ENCODE measurements around the gene ST7. TPM values are rescaled to one million over a fixed set of nuclear protein-coding genes. Genes with fewer than 3 reads are reported as not detected.

The ST7 gene
- total RNA-seq, 1 donor from 2014 or later, result 12.9 TPM

DNA sequence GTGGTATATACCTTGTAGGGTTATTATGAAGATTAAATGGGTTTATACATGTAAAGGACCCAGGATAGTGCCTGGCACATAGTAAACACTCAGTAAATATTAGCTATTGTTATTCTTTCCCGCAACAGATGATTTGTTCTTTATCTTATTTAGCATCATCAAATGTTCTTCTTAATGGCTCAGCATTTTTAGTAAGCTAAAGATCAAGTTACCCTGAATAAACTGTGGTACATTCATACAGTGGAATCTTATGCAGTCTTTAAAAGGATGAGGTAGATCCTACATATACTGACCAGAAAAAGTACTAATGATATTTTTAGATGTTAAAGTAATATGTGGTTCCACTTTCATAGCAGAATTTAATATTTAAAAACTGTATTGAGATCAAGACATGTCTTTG, 65.4 kb downstream of the ST7 start:
- no peak for DNase-seq (ENCODE audit: low read depth)
- no peaks in the 10 kb centered on the region for H3K27me3 ChIP-seq (ENCODE audit: control insufficient read depth, insufficient read depth, low read length)
- FAIRE-seq, result no peak
- H3K4me3 ChIP-seq (ENCODE audit: low read depth, low read length), result no peak overlapping the region
- H3K36me3 ChIP-seq (ENCODE audit: control insufficient read depth, insufficient read depth, low read length), result no peaks in the 10 kb centered on the region
- TF ChIP-seq, protein P1, sequence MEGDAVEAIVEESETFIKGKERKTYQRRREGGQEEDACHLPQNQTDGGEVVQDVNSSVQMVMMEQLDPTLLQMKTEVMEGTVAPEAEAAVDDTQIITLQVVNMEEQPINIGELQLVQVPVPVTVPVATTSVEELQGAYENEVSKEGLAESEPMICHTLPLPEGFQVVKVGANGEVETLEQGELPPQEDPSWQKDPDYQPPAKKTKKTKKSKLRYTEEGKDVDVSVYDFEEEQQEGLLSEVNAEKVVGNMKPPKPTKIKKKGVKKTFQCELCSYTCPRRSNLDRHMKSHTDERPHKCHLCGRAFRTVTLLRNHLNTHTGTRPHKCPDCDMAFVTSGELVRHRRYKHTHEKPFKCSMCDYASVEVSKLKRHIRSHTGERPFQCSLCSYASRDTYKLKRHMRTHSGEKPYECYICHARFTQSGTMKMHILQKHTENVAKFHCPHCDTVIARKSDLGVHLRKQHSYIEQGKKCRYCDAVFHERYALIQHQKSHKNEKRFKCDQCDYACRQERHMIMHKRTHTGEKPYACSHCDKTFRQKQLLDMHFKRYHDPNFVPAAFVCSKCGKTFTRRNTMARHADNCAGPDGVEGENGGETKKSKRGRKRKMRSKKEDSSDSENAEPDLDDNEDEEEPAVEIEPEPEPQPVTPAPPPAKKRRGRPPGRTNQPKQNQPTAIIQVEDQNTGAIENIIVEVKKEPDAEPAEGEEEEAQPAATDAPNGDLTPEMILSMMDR (IDR thresholded peaks at IDR 0.05; ENCODE audit: insufficient read depth, low read length, severe bottlenecking), result no peak

DNA sequence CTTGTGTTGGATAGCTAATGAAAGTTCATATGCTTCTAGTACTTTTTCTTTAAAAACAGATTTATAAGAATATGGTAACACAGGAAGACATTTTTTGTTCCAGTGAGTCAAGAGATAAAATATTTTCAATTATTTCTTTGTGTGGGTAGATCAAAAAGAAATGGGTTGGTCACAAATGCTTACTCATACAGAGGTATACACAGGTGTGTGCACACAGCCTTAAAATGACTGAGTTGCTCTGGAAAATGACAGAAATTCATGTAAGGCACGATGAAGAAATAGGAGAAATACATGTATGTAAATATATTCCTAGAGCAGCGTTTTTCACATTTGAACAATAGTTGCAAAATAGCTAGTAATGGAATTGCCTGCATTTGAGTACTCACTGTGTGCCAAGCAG, 66.0 kb downstream of the ST7 start:
- FAIRE-seq (no peak), DNase-seq (ENCODE audit: low read depth) (peak; percentile 80)
- TF ChIP-seq, protein P1 (IDR thresholded peaks at IDR 0.05; ENCODE audit: insufficient read depth, low read length, severe bottlenecking), result no peak
- Histone ChIP-seq H3K27me3 (ENCODE audit: control insufficient read depth, insufficient read depth, low read length) (no peaks in the 10 kb centered on the region), H3K4me3 (ENCODE audit: low read depth, low read length) (no peak overlapping the region), H3K36me3 (ENCODE audit: control insufficient read depth, insufficient read depth, low read length) (no peaks in the 10 kb centered on the region)

DNA sequence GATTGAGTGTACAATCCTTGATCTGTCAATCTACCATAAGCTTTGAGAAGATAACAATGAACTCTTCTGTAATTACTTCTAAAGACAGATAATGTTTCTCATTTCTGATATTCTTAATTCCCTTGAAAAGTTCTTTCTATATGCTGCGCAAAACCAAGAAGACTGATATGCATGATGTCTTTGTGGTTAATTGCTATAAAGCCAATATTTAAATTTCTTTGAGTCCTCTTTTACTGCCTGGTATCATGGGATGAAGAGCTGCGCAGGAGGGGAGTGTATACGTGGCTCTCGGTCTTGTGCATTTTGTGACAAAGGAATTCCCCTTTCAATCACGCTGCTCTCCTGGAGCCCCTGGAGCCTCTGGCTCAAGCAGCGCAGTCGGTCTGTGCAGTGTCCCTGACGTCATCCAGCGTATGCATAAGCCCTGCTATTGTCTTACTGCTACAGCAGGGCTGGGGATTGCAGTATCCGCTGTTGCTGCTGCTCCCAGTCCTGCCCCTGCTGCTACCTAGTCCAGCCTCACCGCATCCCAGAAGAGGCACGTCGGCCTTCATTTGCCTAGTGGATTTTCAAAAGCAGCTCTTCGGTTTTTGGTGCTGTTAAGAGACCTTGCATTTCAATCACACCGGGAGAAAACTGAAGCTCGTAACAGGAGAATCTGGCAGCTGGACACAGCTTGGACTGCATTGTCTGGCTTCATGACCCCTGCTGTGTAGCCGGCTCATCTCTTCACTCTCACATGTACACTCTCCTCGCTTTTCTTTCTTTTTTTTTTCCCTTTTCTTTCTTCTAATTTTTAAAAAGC, 66.7 kb downstream of the ST7 start:
- Histone ChIP-seq H3K27me3 (ENCODE audit: control insufficient read depth, insufficient read depth, low read length) (no peaks in the 10 kb centered on the region), H3K36me3 (ENCODE audit: control insufficient read depth, insufficient read depth, low read length) (no peaks in the 10 kb centered on the region), H3K4me3 (ENCODE audit: low read depth, low read length) (no peak overlapping the region)
- TF ChIP-seq, protein P1 (IDR thresholded peaks at IDR 0.05; ENCODE audit: insufficient read depth, low read length, severe bottlenecking), result no peak
- DNase-seq (ENCODE audit: low read depth), result peak; percentile 81
- no peak for FAIRE-seq

DNA sequence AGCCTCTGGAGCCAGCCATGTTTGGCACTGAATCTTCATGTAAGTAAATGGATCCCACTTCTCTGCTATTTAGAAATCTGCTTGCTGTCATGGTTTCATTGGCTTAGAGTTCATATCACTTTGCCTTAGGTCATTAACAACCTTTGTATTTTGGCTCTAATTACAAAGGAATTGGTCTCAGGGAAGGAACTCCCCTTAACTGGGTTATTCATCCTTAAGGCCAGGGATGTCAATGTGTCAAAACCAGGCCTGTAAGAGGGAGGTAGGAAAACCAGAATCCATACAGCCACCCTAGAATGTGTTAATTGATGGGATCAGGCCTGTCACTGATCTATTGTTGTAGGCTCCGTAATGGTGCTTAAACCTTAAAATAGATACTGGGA, 67.3 kb downstream of the ST7 start:
- Histone ChIP-seq H3K4me3 (ENCODE audit: low read depth, low read length) (no peak overlapping the region), H3K27me3 (ENCODE audit: control insufficient read depth, insufficient read depth, low read length) (no peaks in the 10 kb centered on the region), H3K36me3 (ENCODE audit: control insufficient read depth, insufficient read depth, low read length) (no peaks in the 10 kb centered on the region)
- TF ChIP-seq, protein P1 (IDR thresholded peaks at IDR 0.05; ENCODE audit: insufficient read depth, low read length, severe bottlenecking), result no peak
- FAIRE-seq (no peak), DNase-seq (ENCODE audit: low read depth) (no peak)

DNA sequence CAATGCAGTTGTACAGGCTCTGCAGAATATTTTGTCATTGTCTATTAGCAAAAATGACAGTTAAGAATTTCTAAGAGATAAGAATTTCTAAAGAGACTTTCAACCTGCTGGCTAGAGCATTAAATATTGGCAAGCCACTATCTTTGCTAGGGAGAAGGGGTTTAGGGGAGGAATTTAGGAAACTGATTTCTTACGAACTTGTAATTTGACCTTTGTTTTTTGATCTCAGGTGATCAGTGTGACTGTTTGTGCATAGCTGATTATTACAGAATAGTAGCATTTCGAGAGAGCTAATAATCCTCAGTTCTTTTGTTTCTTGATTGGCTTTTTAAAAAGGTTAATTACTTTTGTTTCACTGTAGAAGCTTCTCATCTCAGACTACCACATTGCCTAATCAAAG, 68.1 kb downstream of the ST7 start:
- Histone ChIP-seq H3K4me3 (ENCODE audit: low read depth, low read length) (no peak overlapping the region), H3K27me3 (ENCODE audit: control insufficient read depth, insufficient read depth, low read length) (no peaks in the 10 kb centered on the region), H3K36me3 (ENCODE audit: control insufficient read depth, insufficient read depth, low read length) (no peaks in the 10 kb centered on the region)
- DNase-seq (ENCODE audit: low read depth) (no peak), FAIRE-seq (no peak)
- TF ChIP-seq, protein P1 (IDR thresholded peaks at IDR 0.05; ENCODE audit: insufficient read depth, low read length, severe bottlenecking), result no peak

DNA sequence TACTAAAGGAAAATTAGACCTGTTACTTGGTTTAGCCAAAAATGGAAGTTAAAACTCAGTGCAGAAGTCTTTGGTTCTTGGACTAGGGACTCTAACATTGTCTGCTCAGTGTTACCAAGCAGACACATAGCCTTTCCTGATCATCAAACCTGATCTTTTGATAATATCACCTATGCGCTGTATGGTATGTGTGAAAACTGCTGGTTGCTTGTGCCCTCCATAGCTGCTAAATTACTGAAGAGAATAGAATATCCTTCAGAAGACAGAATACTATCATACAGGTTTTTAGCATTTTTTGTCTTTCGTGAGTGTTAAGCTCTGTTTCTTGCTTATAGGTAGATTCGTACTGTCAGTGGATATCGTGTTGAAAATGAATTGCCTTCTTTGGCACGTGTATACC, 68.7 kb downstream of the ST7 start:
- H3K36me3 ChIP-seq (ENCODE audit: control insufficient read depth, insufficient read depth, low read length), result no peaks in the 10 kb centered on the region
- FAIRE-seq (no peak), DNase-seq (ENCODE audit: low read depth) (no peak)
- TF ChIP-seq, protein P1 (IDR thresholded peaks at IDR 0.05; ENCODE audit: insufficient read depth, low read length, severe bottlenecking), result no peak
- H3K4me3 ChIP-seq (ENCODE audit: low read depth, low read length), result no peak overlapping the region
- no peaks in the 10 kb centered on the region for H3K27me3 ChIP-seq (ENCODE audit: control insufficient read depth, insufficient read depth, low read length)

All from bronchial epithelial cell (primary cell).